ACHN (cell line): Measurements from ENCODE around the gene DDX17.

ENCODE experiments used
- DNase-seq: peaks from one replicate; pipeline ENCODE4 v3.0.0-alpha.2; 2015
- in situ Hi-C: cut with HindIII; loops from 2 replicates; pipeline ENCODE4 v1.10.0; 2017; ENCODE audit warnings: low sequenced_read_pairs, low pct_ligation_motif_present, low pct_unique_long_range_greater_than_20kb

DDX17 gene

DNA sequence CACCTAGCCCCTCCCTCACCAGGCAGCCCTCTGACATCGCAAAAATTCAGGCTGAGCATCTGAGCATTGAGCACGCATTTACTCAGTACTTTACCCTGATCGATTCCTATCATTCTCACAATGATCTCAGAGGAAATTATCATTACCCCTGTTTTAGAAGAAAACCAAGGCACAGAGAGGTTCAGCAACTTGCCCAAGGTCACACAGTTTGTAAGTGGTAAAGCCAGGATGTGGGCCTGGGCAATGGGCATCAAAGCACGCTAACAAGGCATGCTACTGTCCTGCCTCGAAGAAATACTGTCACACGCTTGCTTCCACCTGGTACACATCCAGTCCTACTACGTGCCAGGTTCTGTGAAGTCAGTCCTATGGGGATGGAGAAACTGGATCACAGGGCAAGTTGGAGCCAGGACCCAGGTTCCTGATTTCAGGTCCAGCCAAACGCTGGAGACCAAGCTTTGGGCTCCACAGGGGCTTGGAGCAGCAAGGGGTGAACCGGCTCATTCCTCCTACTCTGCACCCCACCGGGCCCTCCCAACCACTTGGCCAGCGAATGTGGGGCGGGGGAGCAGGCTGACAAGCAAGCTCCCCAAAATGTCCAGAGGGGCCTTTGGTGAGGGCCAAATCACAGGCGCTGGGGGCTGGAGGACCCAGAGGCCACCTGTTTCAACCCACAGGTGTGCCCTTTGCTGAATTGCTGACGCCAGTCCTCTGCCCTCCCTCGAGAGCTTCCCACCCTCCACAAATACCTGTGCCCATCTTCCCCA is 69.3 kb downstream of the DDX17 start:
- DNase-seq = no peak
- in situ Hi-C loops = no loop called here

DNA sequence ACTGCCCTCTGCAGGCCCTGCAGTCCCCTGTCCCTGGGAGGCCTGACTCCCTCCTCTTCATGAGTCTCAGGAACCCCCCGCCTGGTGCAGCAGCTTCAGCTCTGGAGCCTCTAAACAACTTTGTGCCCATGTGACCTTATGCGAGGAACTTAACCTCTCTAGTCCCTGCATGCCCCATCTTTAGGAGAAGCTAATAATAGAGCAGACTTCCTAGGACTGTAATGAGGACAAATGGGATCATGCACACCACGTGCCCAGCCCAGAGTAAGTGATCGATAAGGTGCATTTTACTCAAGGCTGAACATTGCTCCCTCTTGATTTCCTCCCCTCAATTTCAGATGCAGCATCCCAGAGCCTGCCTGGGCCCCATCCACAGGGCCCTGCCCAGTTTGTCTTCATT is 70.1 kb downstream of the DDX17 start:
- in situ Hi-C loops = no loop called here
- no peak for DNase-seq

GRCh38 chr22:38435010-38435409 is 71.1 kb downstream of the DDX17 start:
- DNase-seq = no peak
- in situ Hi-C loops = no loop called here

DNA sequence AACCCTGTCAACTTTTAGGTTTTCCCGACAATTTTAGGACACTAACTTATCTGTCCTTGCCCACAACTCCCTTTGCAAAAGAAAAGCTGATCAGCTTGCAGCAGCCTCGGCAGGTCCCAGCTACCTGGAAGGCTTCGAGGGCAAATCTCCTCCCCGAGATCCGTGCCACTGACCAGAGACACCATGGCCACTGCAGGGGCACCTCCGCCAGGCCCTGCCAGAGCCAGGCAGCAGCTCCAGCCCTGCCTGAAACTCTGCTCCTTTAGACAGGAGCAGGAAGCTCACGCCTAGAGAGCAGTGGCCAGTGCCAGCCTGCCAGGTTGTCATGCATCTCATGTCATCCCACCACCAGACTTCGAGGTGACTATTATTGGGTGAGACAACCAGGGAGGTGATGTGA is 72.2 kb downstream of the DDX17 start:
- in situ Hi-C loops = no loop called here
- DNase-seq = no peak
